Measurements from ENCODE around the gene C16orf78.
A peak's percentile ranks its signal among the peaks of the same experiment; 100 is the strongest.

DNA sequence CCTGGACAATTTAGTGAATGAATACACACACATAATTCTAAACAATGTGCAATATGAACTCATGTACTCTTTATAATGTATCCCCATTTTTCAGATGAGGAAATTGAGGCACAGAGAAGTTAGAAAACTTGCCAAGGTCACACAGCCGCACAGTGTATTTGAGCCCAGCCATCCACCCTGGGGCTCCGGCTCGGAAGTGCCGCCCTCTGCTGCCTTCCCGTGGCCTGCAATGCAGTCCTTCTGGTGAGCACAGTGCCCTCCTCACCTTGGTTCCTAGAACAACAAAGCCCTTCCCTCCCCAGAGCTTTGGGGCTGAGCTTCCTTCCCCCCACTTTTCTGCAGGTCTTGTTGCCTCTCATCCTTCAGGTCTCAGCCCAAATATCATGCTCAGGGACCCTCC is 63.7 kb downstream of the C16orf78 start:
- no peak for TF ChIP-seq EZH2 (IDR thresholded peaks at IDR 0.05; ENCODE audit: low read depth, low read length, severe bottlenecking)
- TF ChIP-seq NRF1 (IDR thresholded peaks at IDR 0.05; ENCODE audit: low read depth, low read length), result no peak
- no peak for TF ChIP-seq POLR2A (IDR thresholded peaks at IDR 0.05; ENCODE audit: control extremely low read depth in 1 of 2, low read depth in 2 of 2, low read length in 2 of 2)
- TF ChIP-seq, protein P1, sequence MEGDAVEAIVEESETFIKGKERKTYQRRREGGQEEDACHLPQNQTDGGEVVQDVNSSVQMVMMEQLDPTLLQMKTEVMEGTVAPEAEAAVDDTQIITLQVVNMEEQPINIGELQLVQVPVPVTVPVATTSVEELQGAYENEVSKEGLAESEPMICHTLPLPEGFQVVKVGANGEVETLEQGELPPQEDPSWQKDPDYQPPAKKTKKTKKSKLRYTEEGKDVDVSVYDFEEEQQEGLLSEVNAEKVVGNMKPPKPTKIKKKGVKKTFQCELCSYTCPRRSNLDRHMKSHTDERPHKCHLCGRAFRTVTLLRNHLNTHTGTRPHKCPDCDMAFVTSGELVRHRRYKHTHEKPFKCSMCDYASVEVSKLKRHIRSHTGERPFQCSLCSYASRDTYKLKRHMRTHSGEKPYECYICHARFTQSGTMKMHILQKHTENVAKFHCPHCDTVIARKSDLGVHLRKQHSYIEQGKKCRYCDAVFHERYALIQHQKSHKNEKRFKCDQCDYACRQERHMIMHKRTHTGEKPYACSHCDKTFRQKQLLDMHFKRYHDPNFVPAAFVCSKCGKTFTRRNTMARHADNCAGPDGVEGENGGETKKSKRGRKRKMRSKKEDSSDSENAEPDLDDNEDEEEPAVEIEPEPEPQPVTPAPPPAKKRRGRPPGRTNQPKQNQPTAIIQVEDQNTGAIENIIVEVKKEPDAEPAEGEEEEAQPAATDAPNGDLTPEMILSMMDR (IDR thresholded peaks at IDR 0.05; ENCODE audit: control extremely low read depth in 1 of 3, insufficient read depth in 1 of 3, low read depth in 1 of 3, low read length in 3 of 3), result peak; percentile 37 to 43 (median 37); a peak in 3 of 4 replicates
- TF ChIP-seq MAX (IDR thresholded peaks at IDR 0.05), result no peak
- TF ChIP-seq RFX5 (IDR thresholded peaks at IDR 0.05; ENCODE audit: borderline replicate concordance, low read depth, low read length), result no peak
- TF ChIP-seq KDM5A (IDR thresholded peaks at IDR 0.05; ENCODE audit: low read length), result no peak
